ENCODE results near the gene CNTNAP2. TPM values are rescaled to one million over a fixed set of nuclear protein-coding genes. Genes with fewer than 3 reads are reported as not detected.

CNTNAP2 gene
- total and polyA plus RNA-seq, 2 of the 8 experiments (the other 6 are each of a cell fraction or from before 2014, with no cell fraction given), result 27.9 to 71.0 TPM

- Histone ChIP-seq H3K23me2 (ENCODE audit: low read depth, low read length) (no peaks in the 10 kb centered on the region), H4K8ac (ENCODE audit: extremely low read depth, insufficient read depth, low read length) (no peak overlapping the region), H3K4me2 (ENCODE audit: insufficient read depth in 1 of 2, low read depth in 2 of 2, low read length in 2 of 2) (no peak overlapping the region), H3K36me3 (ENCODE audit: control insufficient read depth in 2 of 4, insufficient read depth in 4 of 4, low read length in 3 of 4) (no peaks in the 10 kb centered on the region), H3K56ac (replicated peaks; ENCODE audit: insufficient read length, low read depth, low read length) (no peak overlapping the region), H3K79me1 (ENCODE audit: low read depth, low read length) (no peaks in the 10 kb centered on the region), H4K5ac (ENCODE audit: insufficient read length, low read depth, low read length) (no peak overlapping the region), H3K4me1 (replicated peaks in 1 of 4; ENCODE audit: control insufficient read depth in 3 of 4, insufficient read depth in 4 of 4, low read length in 3 of 4) (no peaks in the 10 kb centered on the region; a peak in 1 of 7 replicates), H2BK15ac (ENCODE audit: low read length) (no peak overlapping the region), H2BK120ac (replicated peaks; ENCODE audit: low read depth, low read length) (no peak overlapping the region), H3K18ac (ENCODE audit: extremely low read depth, low read length) (no peak overlapping the region), H3K14ac (ENCODE audit: insufficient read length) (no peak overlapping the region), H3K23ac (ENCODE audit: insufficient read length) (no peak overlapping the region), H3K79me2 (ENCODE audit: control insufficient read depth in 1 of 2, insufficient read depth in 2 of 2, low read length in 2 of 2) (no peaks in the 10 kb centered on the region), H2AK5ac (ENCODE audit: low read depth, low read length) (no peak overlapping the region), H2BK5ac (ENCODE audit: low read depth, low read length) (no peak overlapping the region), H3K27me3 (replicated peaks in 1 of 4; ENCODE audit: control insufficient read depth in 3 of 4, extremely low read depth in 1 of 4, insufficient read depth in 3 of 4, low read length in 3 of 4) (no peaks in the 10 kb centered on the region), H2BK12ac (ENCODE audit: low read depth, low read length) (no peak overlapping the region), H4K20me1 (replicated peaks in 1 of 2; ENCODE audit: control insufficient read depth in 1 of 2, insufficient read depth in 2 of 2, low read length in 2 of 2) (no peaks in the 10 kb centered on the region), H3K9ac (replicated peaks in 1 of 4; ENCODE audit: extremely low read depth in 1 of 4, low read depth in 3 of 4, low read length in 3 of 4) (no peak overlapping the region), H3K9me3 (ENCODE audit: insufficient read depth in 2 of 2, low read depth in 1 of 2, low read length in 1 of 2) (no peaks in the 10 kb centered on the region), H2AFZ (ENCODE audit: low read length) (no peak overlapping the region), H3K4ac (replicated peaks; ENCODE audit: insufficient read length, low read depth, low read length) (no peak overlapping the region), H3K27ac (ENCODE audit: low read depth, low read length) (no peak overlapping the region), H4K91ac (replicated peaks; ENCODE audit: insufficient read length, low read length) (no peak overlapping the region), H3K4me3 (ENCODE audit: extremely low read depth in 1 of 4, insufficient read depth in 2 of 4, low read depth in 3 of 4, low read length in 4 of 4) (no peak overlapping the region), H2BK20ac (ENCODE audit: low read length) (no peak overlapping the region)
- FAIRE-seq (no peak), DNase-seq (ENCODE audit: low read depth in 1 of 2, low spot score in 2 of 2) (no peak)
- ChIA-PET POLR2A (ENCODE audit: partially characterized antibody) (no interaction called here), CTCF (ENCODE audit: partially characterized antibody) (no interaction called here)
- TF ChIP-seq CHD2 (IDR thresholded peaks at IDR 0.05; ENCODE audit: low read length) (no peak), PHF8 (conservative IDR thresholded peaks at IDR 0.05; ENCODE audit: low read depth, low read length) (no peak), CEBPB (IDR thresholded peaks at IDR 0.05; ENCODE audit: low read depth, low read length) (no peak), SP4 (IDR thresholded peaks at IDR 0.05; ENCODE audit: low read length) (no peak), JUN (IDR thresholded peaks at IDR 0.05; ENCODE audit: low read depth, low read length) (no peak), HDAC6 (IDR thresholded peaks at IDR 0.05; ENCODE audit: low read depth, low read length) (no peak), GABPA (IDR thresholded peaks at IDR 0.05; ENCODE audit: borderline replicate concordance, insufficient read depth, low read length) (no peak), SP1 (IDR thresholded peaks at IDR 0.05; ENCODE audit: low read depth, low read length) (no peak), SIX5 (IDR thresholded peaks at IDR 0.05; ENCODE audit: low read depth, low read length) (no peak), CHD1 (IDR thresholded peaks at IDR 0.05; ENCODE audit: low read depth, low read length) (no peak), NRF1 (IDR thresholded peaks at IDR 0.05; ENCODE audit: low read depth, low read length) (no peak), TBP (IDR thresholded peaks at IDR 0.05; ENCODE audit: low read depth, low read length) (no peak), KDM1A (IDR thresholded peaks at IDR 0.05; ENCODE audit: borderline replicate concordance, low read length) (no peak), CBX5 (IDR thresholded peaks at IDR 0.05; ENCODE audit: low read depth, low read length) (no peak), EGR1 (IDR thresholded peaks at IDR 0.05; ENCODE audit: borderline replicate concordance, low read depth, low read length) (no peak), GTF2F1 (IDR thresholded peaks at IDR 0.05; ENCODE audit: borderline replicate concordance, low read depth, low read length) (no peak), HDAC2 (IDR thresholded peaks at IDR 0.05; ENCODE audit: borderline replicate concordance in 1 of 2, low read depth in 2 of 2, low read length in 2 of 2) (no peak)
- TF ChIP-seq, protein P1, sequence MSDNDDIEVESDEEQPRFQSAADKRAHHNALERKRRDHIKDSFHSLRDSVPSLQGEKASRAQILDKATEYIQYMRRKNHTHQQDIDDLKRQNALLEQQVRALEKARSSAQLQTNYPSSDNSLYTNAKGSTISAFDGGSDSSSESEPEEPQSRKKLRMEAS (IDR thresholded peaks at IDR 0.05), result no peak
Measured at GRCh38 chr7:146956321-146956720, 839.7 kb downstream of the CNTNAP2 start.
